GM19035 (cell line): ENCODE data around the gene ATP6AP1.

Source experiments
- ATAC-seq: cut with Tn5 transposase; IDR thresholded peaks from one replicate; pipeline ENCODE4 v1.9.1; 2021; ENCODE audit not compliant: unreplicated experiment

The ATP6AP1 gene

DNA sequence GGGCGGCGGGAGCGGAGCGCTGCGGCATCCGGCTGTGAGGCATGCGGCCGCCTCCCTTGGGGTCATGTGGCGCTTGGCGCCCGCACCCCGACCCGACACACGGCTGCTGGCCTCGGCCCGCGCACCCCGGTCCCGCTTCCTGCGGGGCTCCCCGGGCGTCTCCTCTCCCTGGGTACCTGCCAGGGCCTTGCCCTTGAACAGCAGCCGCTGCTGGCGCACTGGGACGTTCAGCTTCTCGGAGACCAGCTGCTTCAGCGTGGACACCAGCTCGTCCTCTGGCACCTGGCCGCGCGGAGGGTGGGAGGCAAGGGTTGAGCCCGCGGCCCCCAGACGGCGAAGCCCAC is 57.5 kb downstream of the ATP6AP1 start:
- ATAC-seq: no peak
